HG02840 (cell line): Measurements from ENCODE around the gene RGS11.
"Not testable (repeated sequence)": the region's sequence is repeated elsewhere in the genome, so short reads cannot be mapped to it uniquely, and the experiment has no call there.

Experiments used
- ATAC-seq: cut with Tn5 transposase; IDR thresholded peaks from one replicate; pipeline ENCODE4 v1.9.1; 2021; ENCODE audit warnings: mild to moderate bottlenecking, moderate library complexity, moderate number of reproducible peaks; ENCODE audit not compliant: unreplicated experiment, low FRiP score

Gene RGS11

GRCh38 chr16:280991-281659 lies 5.4 kb upstream of the RGS11 start:
- no peak for ATAC-seq

- no peak for ATAC-seq
Measured at GRCh38 chr16:280552-280951, 4.8 kb upstream of the RGS11 start, which contains the start of gene ARHGDIG. Gene ARHGDIG, plus strand, starts transcription at chr16:280591. Its CDS starts 90 bp downstream, at chr16:280681.

- no peak for ATAC-seq
Measured at GRCh38 chr16:280005-280460, 4.3 kb upstream of the RGS11 start.

GRCh38 chr16:279531-279930 lies 3.8 kb upstream of the RGS11 start:
- no peak for ATAC-seq

- ATAC-seq, result no peak
Measured at GRCh38 chr16:278863-279366, 3.2 kb upstream of the RGS11 start.

GRCh38 chr16:276426-277077 lies 808 bp upstream of the RGS11 start:
- ATAC-seq, result no peak

- no peak for ATAC-seq
Measured at GRCh38 chr16:275041-275641, 603 bp downstream of the RGS11 start.

- no peak for ATAC-seq
Measured at GRCh38 chr16:273547-274421, 2.0 kb downstream of the RGS11 start.

- ATAC-seq, result no peak
Measured at GRCh38 chr16:272633-273546, 2.9 kb downstream of the RGS11 start.

- ATAC-seq, result no peak
Measured at GRCh38 chr16:270381-271255, 5.1 kb downstream of the RGS11 start.

- ATAC-seq, result no peak
Measured at GRCh38 chr16:269061-269796, 6.5 kb downstream of the RGS11 start.

- ATAC-seq, result no peak
Measured at GRCh38 chr16:268141-269053, 7.3 kb downstream of the RGS11 start.

GRCh38 chr16:267562-267961 lies 8.2 kb downstream of the RGS11 start:
- not testable (repeated sequence) for ATAC-seq

- ATAC-seq, result no peak
Measured at GRCh38 chr16:266258-267164, 9.2 kb downstream of the RGS11 start.

- ATAC-seq, result no peak
Measured at GRCh38 chr16:265711-266110, 10.0 kb downstream of the RGS11 start.

GRCh38 chr16:265002-265529 lies 10.7 kb downstream of the RGS11 start:
- no peak for ATAC-seq
